GM18909 (cell line): ENCODE results near the gene RNF220.

Experiments
- ATAC-seq: cut with Tn5 transposase; IDR thresholded peaks from one replicate; pipeline ENCODE4 v1.9.1; 2021; ENCODE audit warnings: mild to moderate bottlenecking; ENCODE audit not compliant: unreplicated experiment, poor library complexity

Gene RNF220

GRCh38 chr1:44406737-44407429, 1.8 kb downstream of the RNF220 start:
- no peak for ATAC-seq

GRCh38 chr1:44407430-44408211, 2.6 kb downstream of the RNF220 start:
- ATAC-seq, result no peak

- ATAC-seq, result no peak
Observed at GRCh38 chr1:44408212-44408582, 3.1 kb downstream of the RNF220 start.

GRCh38 chr1:44408632-44409602, 3.9 kb downstream of the RNF220 start:
- ATAC-seq, result no peak

GRCh38 chr1:44409757-44410156, 4.7 kb downstream of the RNF220 start:
- ATAC-seq, result no peak

- ATAC-seq, result no peak
Observed at GRCh38 chr1:44411861-44412260, 6.8 kb downstream of the RNF220 start.

- no peak for ATAC-seq
Observed at GRCh38 chr1:44412601-44413000, 7.5 kb downstream of the RNF220 start.

- no peak for ATAC-seq
Observed at GRCh38 chr1:44413740-44414139, 8.7 kb downstream of the RNF220 start.

GRCh38 chr1:44415013-44415412, 10.0 kb downstream of the RNF220 start:
- no peak for ATAC-seq

GRCh38 chr1:44416408-44416807, 11.4 kb downstream of the RNF220 start:
- ATAC-seq, result no peak

- no peak for ATAC-seq
Observed at GRCh38 chr1:44417351-44418021, 12.4 kb downstream of the RNF220 start.

- ATAC-seq, result no peak
Observed at GRCh38 chr1:44418022-44418673, 13.1 kb downstream of the RNF220 start.

GRCh38 chr1:44419901-44420300, 14.8 kb downstream of the RNF220 start:
- no peak for ATAC-seq

- no peak for ATAC-seq
Observed at GRCh38 chr1:44420535-44420934, 15.5 kb downstream of the RNF220 start.

GRCh38 chr1:44421446-44421884, 16.4 kb downstream of the RNF220 start:
- ATAC-seq, result no peak

- ATAC-seq, result no peak
Observed at GRCh38 chr1:44422161-44422560, 17.1 kb downstream of the RNF220 start.

- ATAC-seq, result no peak
Observed at GRCh38 chr1:44423591-44424537, 18.8 kb downstream of the RNF220 start.

GRCh38 chr1:44424747-44425146, 19.7 kb downstream of the RNF220 start:
- ATAC-seq, result no peak
